ENCODE results near the gene SPTY2D1. TPM values are rescaled to one million over a fixed set of nuclear protein-coding genes. Genes with fewer than 3 reads are reported as not detected.

Gene SPTY2D1
- total and polyA plus RNA-seq, 4 donors: 3.0 to 11.8 (median 7.3) TPM

DNA sequence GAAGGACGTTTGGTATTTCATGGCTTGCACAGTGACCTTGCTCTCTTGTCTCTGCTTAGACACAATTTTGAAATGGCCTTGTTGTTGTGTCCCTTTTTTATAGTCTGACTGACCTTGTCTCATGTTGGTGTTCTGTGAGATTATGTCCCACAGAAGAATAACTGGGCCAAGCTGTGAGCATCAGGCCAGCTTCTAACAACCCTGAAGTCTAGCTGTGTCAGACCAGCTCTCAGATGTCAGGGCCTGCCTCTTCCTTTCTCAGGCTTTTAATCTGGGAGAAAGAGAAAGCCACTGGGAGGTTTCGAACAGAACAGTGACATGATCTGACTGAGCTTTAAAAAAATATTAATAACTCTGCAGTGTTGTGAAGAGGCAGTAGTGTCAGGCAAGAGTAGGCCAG lies 43.6 kb downstream of the SPTY2D1 start:
- Histone ChIP-seq H3K27ac (ENCODE audit: low read depth in 1 of 2, low read length in 2 of 2) (no peak overlapping the region), H3K4me3 (ENCODE audit: low read depth in 1 of 3, low read length in 3 of 3) (no peak overlapping the region), H3K36me3 (ENCODE audit: control insufficient read depth in 4 of 4, insufficient read depth in 3 of 4, low read depth in 1 of 4, low read length in 3 of 4) (peaks cover 0 to 2% (median under 1%) of the 10 kb centered on the region in 4 donors), H3K9ac (ENCODE audit: low read depth in 1 of 2, low read length in 2 of 2) (no peak overlapping the region), H3K27me3 (ENCODE audit: control insufficient read depth in 4 of 4, insufficient read depth in 4 of 4, low read length in 3 of 4) (no peaks in the 10 kb centered on the region), H3K4me1 (ENCODE audit: control insufficient read depth in 4 of 4, insufficient read depth in 4 of 4, low read length in 3 of 4) (peaks cover 0 to 18% (median 11%) of the 10 kb centered on the region in 4 donors), H3K9me3 (ENCODE audit: control insufficient read depth in 4 of 4, low read length in 3 of 4) (no peaks in the 10 kb centered on the region)
- WGBS: 74% methylated on average over 2 of the region's 2 CpGs
- TF ChIP-seq SP1 (IDR thresholded peaks at IDR 0.05): no peak
- TF ChIP-seq HNF4A (conservative IDR thresholded peaks at IDR 0.05): no peak
- TF ChIP-seq YY1 (IDR thresholded peaks at IDR 0.05): no peak
- TF ChIP-seq, protein P1, sequence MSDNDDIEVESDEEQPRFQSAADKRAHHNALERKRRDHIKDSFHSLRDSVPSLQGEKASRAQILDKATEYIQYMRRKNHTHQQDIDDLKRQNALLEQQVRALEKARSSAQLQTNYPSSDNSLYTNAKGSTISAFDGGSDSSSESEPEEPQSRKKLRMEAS (IDR thresholded peaks at IDR 0.05): no peak
- TF ChIP-seq RXRA (IDR thresholded peaks at IDR 0.05): no peak
- no peak for TF ChIP-seq GABPA (IDR thresholded peaks at IDR 0.05 in 1 of 2, conservative IDR thresholded peaks at IDR 0.05 in 1 of 2)
- no peak for TF ChIP-seq JUND (IDR thresholded peaks at IDR 0.05)
- no peak for TF ChIP-seq NR2F2 (IDR thresholded peaks at IDR 0.05)
- TF ChIP-seq, protein P2, sequence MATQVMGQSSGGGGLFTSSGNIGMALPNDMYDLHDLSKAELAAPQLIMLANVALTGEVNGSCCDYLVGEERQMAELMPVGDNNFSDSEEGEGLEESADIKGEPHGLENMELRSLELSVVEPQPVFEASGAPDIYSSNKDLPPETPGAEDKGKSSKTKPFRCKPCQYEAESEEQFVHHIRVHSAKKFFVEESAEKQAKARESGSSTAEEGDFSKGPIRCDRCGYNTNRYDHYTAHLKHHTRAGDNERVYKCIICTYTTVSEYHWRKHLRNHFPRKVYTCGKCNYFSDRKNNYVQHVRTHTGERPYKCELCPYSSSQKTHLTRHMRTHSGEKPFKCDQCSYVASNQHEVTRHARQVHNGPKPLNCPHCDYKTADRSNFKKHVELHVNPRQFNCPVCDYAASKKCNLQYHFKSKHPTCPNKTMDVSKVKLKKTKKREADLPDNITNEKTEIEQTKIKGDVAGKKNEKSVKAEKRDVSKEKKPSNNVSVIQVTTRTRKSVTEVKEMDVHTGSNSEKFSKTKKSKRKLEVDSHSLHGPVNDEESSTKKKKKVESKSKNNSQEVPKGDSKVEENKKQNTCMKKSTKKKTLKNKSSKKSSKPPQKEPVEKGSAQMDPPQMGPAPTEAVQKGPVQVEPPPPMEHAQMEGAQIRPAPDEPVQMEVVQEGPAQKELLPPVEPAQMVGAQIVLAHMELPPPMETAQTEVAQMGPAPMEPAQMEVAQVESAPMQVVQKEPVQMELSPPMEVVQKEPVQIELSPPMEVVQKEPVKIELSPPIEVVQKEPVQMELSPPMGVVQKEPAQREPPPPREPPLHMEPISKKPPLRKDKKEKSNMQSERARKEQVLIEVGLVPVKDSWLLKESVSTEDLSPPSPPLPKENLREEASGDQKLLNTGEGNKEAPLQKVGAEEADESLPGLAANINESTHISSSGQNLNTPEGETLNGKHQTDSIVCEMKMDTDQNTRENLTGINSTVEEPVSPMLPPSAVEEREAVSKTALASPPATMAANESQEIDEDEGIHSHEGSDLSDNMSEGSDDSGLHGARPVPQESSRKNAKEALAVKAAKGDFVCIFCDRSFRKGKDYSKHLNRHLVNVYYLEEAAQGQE (IDR thresholded peaks at IDR 0.05): no peak
- no peak for TF ChIP-seq EGR1 (IDR thresholded peaks at IDR 0.05; ENCODE audit: low read depth in 2 of 2)
- TF ChIP-seq, protein P3, sequence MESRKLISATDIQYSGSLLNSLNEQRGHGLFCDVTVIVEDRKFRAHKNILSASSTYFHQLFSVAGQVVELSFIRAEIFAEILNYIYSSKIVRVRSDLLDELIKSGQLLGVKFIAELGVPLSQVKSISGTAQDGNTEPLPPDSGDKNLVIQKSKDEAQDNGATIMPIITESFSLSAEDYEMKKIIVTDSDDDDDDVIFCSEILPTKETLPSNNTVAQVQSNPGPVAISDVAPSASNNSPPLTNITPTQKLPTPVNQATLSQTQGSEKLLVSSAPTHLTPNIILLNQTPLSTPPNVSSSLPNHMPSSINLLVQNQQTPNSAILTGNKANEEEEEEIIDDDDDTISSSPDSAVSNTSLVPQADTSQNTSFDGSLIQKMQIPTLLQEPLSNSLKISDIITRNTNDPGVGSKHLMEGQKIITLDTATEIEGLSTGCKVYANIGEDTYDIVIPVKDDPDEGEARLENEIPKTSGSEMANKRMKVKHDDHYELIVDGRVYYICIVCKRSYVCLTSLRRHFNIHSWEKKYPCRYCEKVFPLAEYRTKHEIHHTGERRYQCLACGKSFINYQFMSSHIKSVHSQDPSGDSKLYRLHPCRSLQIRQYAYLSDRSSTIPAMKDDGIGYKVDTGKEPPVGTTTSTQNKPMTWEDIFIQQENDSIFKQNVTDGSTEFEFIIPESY (IDR thresholded peaks at IDR 0.05): no peak
- TF ChIP-seq, protein P4, sequence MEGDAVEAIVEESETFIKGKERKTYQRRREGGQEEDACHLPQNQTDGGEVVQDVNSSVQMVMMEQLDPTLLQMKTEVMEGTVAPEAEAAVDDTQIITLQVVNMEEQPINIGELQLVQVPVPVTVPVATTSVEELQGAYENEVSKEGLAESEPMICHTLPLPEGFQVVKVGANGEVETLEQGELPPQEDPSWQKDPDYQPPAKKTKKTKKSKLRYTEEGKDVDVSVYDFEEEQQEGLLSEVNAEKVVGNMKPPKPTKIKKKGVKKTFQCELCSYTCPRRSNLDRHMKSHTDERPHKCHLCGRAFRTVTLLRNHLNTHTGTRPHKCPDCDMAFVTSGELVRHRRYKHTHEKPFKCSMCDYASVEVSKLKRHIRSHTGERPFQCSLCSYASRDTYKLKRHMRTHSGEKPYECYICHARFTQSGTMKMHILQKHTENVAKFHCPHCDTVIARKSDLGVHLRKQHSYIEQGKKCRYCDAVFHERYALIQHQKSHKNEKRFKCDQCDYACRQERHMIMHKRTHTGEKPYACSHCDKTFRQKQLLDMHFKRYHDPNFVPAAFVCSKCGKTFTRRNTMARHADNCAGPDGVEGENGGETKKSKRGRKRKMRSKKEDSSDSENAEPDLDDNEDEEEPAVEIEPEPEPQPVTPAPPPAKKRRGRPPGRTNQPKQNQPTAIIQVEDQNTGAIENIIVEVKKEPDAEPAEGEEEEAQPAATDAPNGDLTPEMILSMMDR (IDR thresholded peaks at IDR 0.05; ENCODE audit: low read depth, low read length, missing input control): no peak
- TF ChIP-seq HNF4G (IDR thresholded peaks at IDR 0.05): no peak
- TF ChIP-seq TAF1 (conservative IDR thresholded peaks at IDR 0.05): no peak
- TF ChIP-seq, protein P5, sequence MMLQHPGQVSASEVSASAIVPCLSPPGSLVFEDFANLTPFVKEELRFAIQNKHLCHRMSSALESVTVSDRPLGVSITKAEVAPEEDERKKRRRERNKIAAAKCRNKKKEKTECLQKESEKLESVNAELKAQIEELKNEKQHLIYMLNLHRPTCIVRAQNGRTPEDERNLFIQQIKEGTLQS (IDR thresholded peaks at IDR 0.05): no peak
- no peak for TF ChIP-seq FOXA2 (IDR thresholded peaks at IDR 0.05)
- no peak for TF ChIP-seq RAD21 (IDR thresholded peaks at IDR 0.05)
- TF ChIP-seq FOXA1 (IDR thresholded peaks at IDR 0.05): no peak
- no peak for DNase-seq (ENCODE audit: low spot score)
